Neural progenitor cell (in vitro differentiated cells): Measurements from ENCODE around the gene RCVRN. TPM values are rescaled to one million over a fixed set of nuclear protein-coding genes. Genes with fewer than 3 reads are reported as not detected.

Source experiments
- DNase-seq: peaks from one replicate; pipeline ENCODE4 v3.0.0-alpha.2; 2016; ENCODE audit warnings: low spot score
- H2AFZ ChIP-seq: fragments of 200-600 bp; sonication (generic); replicated peaks from 2 replicates; pipeline ENCODE4 v1.6.1; 2016; ENCODE audit warnings: antibody characterized with exemption
- H3F3A ChIP-seq: fragments of 200-600 bp; sonication (generic); 2 replicates; pipeline ENCODE4 v1.6.1; 2016; ENCODE audit warnings: antibody characterized with exemption, low read depth
- H3K27ac ChIP-seq: fragments of 200-600 bp; sonication (generic); 2 replicates; pipeline ENCODE4 v1.5.1; 2016; ENCODE audit warnings: mild to moderate bottlenecking
- H3K27me3 ChIP-seq: fragments of 200-600 bp; sonication (generic); 2 replicates; pipeline ENCODE4 v1.6.1; 2016; ENCODE audit warnings: mild to moderate bottlenecking, moderate library complexity
- H3K36me3 ChIP-seq: fragments of 200-600 bp; sonication (generic); 2 replicates; pipeline ENCODE4 v1.5.1; 2016
- H3K4me1 ChIP-seq: fragments of 200-600 bp; sonication (generic); 2 replicates; pipeline ENCODE4 v1.6.1; 2016; ENCODE audit warnings: mixed run types
- H3K4me2 ChIP-seq: fragments of 200-600 bp; sonication (generic); 2 replicates; pipeline ENCODE4 v1.6.1; 2016
- H3K4me3 ChIP-seq: fragments of 200-600 bp; sonication (generic); 2 replicates; pipeline ENCODE4 v1.5.1; 2016
- H3K79me2 ChIP-seq: fragments of 200-600 bp; sonication (generic); 2 replicates; pipeline ENCODE4 v1.6.1; 2016; ENCODE audit warnings: low read depth
- H3K9ac ChIP-seq: fragments of 200-600 bp; sonication (generic); 2 replicates; pipeline ENCODE4 v1.6.1; 2016
- H3K9me3 ChIP-seq: fragments of 200-600 bp; sonication (generic); 2 replicates; pipeline ENCODE4 v1.5.1; 2016; ENCODE audit warnings: low read depth
- H4K20me1 ChIP-seq: fragments of 200-600 bp; sonication (generic); 2 replicates; pipeline ENCODE4 v1.6.1; 2016; ENCODE audit warnings: low read depth
- H3K27ac Mint-ChIP-seq: 3 replicates; pipeline ENCODE4 v1.8.0; 2021; ENCODE audit warnings: mixed read lengths
- H3K27me3 Mint-ChIP-seq: 2 replicates; pipeline ENCODE4 v1.8.0; 2022; ENCODE audit warnings: low read depth, mild to moderate bottlenecking, inconsistent platforms, moderate library complexity, mixed read lengths; ENCODE audit not compliant: insufficient read depth
- H3K36me3 Mint-ChIP-seq: 3 replicates; pipeline ENCODE4 v1.8.0; 2021; ENCODE audit warnings: mixed read lengths
- H3K4me1 Mint-ChIP-seq: 3 replicates; pipeline ENCODE4 v1.8.0; 2021; ENCODE audit warnings: mixed read lengths
- H3K4me3 Mint-ChIP-seq: 3 replicates; pipeline ENCODE4 v1.8.0; 2021; ENCODE audit warnings: mild to moderate bottlenecking, moderate library complexity, mixed read lengths
- H3K9me3 Mint-ChIP-seq: 3 replicates; pipeline ENCODE4 v1.8.0; 2020; ENCODE audit warnings: mixed read lengths
- EZH2 ChIP-seq: fragments of 200-600 bp; sonication (generic); IDR thresholded peaks from 2 replicates; pipeline ENCODE4 v1.6.1; 2017; ENCODE audit warnings: antibody characterized with exemption, mild to moderate bottlenecking, moderate library complexity
- EZH2phosphoT487 ChIP-seq: fragments of 200-600 bp; sonication (generic); IDR thresholded peaks from 2 replicates; pipeline ENCODE4 v1.6.1; 2017; ENCODE audit warnings: antibody characterized with exemption
- total RNA-seq: library from RNA; depleted of rRNA; stranded (reverse); fragments of >200 nt; gene quantifications from 2 replicates; pipeline ENCODE4 v1.2.3, GENCODE V29; 2015; ENCODE audit warnings: low replicate concordance
- TF ChIP-seq, protein P1 (sequence below): fragments of 200-600 bp; sonication (generic); IDR thresholded peaks from 2 replicates; pipeline ENCODE4 v1.5.1; 2017; ENCODE audit warnings: antibody characterized with exemption, mild to moderate bottlenecking

Gene RCVRN
- total RNA-seq, 1 donor from 2014 or later = not detected

- peaks cover 3% of the 10 kb centered on the region for H3K4me1 ChIP-seq
- no peaks in the 10 kb centered on the region for H4K20me1 ChIP-seq
- Mint-ChIP-seq H3K4me1 (peaks cover 12% of the 10 kb centered on the region), H3K9me3 (peaks cover 4% of the 10 kb centered on the region), H3K27ac (no peak overlapping the region), H3K4me3 (no peak overlapping the region), H3K27me3 (peaks cover 6% of the 10 kb centered on the region), H3K36me3 (peaks cover 7% of the 10 kb centered on the region)
- H3K36me3 ChIP-seq = no peaks in the 10 kb centered on the region
- H3K9me3 ChIP-seq = no peaks in the 10 kb centered on the region
- no peaks in the 10 kb centered on the region for H3K27me3 ChIP-seq
- H3K27ac ChIP-seq = no peak overlapping the region
- no peak overlapping the region for H3K4me3 ChIP-seq
- H3K79me2 ChIP-seq = no peaks in the 10 kb centered on the region
- no peak overlapping the region for H3K4me2 ChIP-seq
- no peak overlapping the region for H2AFZ ChIP-seq
- H3F3A ChIP-seq = no peaks in the 10 kb centered on the region
- TF ChIP-seq EZH2 (no peak), EZH2phosphoT487 (no peak)
- TF ChIP-seq, protein P1, sequence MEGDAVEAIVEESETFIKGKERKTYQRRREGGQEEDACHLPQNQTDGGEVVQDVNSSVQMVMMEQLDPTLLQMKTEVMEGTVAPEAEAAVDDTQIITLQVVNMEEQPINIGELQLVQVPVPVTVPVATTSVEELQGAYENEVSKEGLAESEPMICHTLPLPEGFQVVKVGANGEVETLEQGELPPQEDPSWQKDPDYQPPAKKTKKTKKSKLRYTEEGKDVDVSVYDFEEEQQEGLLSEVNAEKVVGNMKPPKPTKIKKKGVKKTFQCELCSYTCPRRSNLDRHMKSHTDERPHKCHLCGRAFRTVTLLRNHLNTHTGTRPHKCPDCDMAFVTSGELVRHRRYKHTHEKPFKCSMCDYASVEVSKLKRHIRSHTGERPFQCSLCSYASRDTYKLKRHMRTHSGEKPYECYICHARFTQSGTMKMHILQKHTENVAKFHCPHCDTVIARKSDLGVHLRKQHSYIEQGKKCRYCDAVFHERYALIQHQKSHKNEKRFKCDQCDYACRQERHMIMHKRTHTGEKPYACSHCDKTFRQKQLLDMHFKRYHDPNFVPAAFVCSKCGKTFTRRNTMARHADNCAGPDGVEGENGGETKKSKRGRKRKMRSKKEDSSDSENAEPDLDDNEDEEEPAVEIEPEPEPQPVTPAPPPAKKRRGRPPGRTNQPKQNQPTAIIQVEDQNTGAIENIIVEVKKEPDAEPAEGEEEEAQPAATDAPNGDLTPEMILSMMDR = no peak
- no peak overlapping the region for H3K9ac ChIP-seq
- no peak for DNase-seq
Measured at GRCh38 chr17:9913476-9913875, 8.4 kb upstream of the RCVRN start.

GRCh38 chr17:9912121-9913099 lies 7.3 kb upstream of the RCVRN start:
- H3K36me3 ChIP-seq = no peaks in the 10 kb centered on the region
- Mint-ChIP-seq H3K4me1 (peaks cover 21% of the 10 kb centered on the region), H3K36me3 (peaks cover 7% of the 10 kb centered on the region), H3K9me3 (peaks cover 4% of the 10 kb centered on the region), H3K4me3 (no peak overlapping the region), H3K27me3 (peaks cover 6% of the 10 kb centered on the region), H3K27ac (no peak overlapping the region)
- H3K4me2 ChIP-seq = no peak overlapping the region
- DNase-seq = no peak
- no peaks in the 10 kb centered on the region for H3K79me2 ChIP-seq
- no peak overlapping the region for H3K9ac ChIP-seq
- H3K27me3 ChIP-seq = no peaks in the 10 kb centered on the region
- H2AFZ ChIP-seq = no peak overlapping the region
- no peaks in the 10 kb centered on the region for H3F3A ChIP-seq
- no peak for TF ChIP-seq EZH2
- no peak for TF ChIP-seq EZH2phosphoT487
- TF ChIP-seq, protein P1 = no peak
- no peaks in the 10 kb centered on the region for H3K9me3 ChIP-seq
- no peak overlapping the region for H3K4me3 ChIP-seq
- peaks cover 11% of the 10 kb centered on the region for H3K4me1 ChIP-seq
- H3K27ac ChIP-seq = no peak overlapping the region
- H4K20me1 ChIP-seq = no peaks in the 10 kb centered on the region

- Histone ChIP-seq H3K4me2 (no peak overlapping the region), H3K9me3 (no peaks in the 10 kb centered on the region), H3K4me3 (no peak overlapping the region), H3K27ac (no peak overlapping the region), H3K79me2 (no peaks in the 10 kb centered on the region), H3K27me3 (no peaks in the 10 kb centered on the region), H3F3A (no peaks in the 10 kb centered on the region), H3K4me1 (peaks cover 11% of the 10 kb centered on the region), H2AFZ (no peak overlapping the region), H3K9ac (no peak overlapping the region), H4K20me1 (no peaks in the 10 kb centered on the region), H3K36me3 (no peaks in the 10 kb centered on the region)
- Mint-ChIP-seq H3K36me3 (peaks cover 7% of the 10 kb centered on the region), H3K4me1 (peaks cover 21% of the 10 kb centered on the region), H3K27ac (peak overlapping the region; percentile 66), H3K4me3 (no peak overlapping the region), H3K27me3 (peaks cover 8% of the 10 kb centered on the region), H3K9me3 (peaks cover 4% of the 10 kb centered on the region)
- no peak for DNase-seq
- TF ChIP-seq EZH2 = no peak
- TF ChIP-seq, protein P1 = no peak
- no peak for TF ChIP-seq EZH2phosphoT487
Measured at GRCh38 chr17:9911089-9911488, 6.0 kb upstream of the RCVRN start.
